ENCODE results near the gene CASP8AP2. TPM values are rescaled to one million over a fixed set of nuclear protein-coding genes. Genes with fewer than 3 reads are reported as not detected.

Gene CASP8AP2
- total and polyA plus RNA-seq, 12 donors, result 4.8 to 17.9 (median 9.0) TPM

DNA sequence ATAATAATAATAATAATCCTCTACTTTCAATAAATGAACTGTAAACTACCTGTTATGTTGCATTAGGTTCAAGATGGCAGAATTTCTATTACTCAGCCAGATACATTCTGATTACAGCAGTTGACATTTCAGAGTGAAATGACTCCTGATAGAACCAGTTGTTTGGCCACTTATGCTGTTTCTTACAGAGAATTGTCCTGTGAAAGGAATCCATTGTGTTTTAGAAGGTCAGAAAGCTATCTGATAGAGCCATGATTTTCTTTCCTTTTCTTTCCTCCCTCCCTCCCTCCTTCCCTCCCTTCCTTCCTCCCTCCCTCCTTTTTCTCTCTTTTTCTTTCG lies 81.2 kb downstream of the CASP8AP2 start:
- TF ChIP-seq, protein P1, sequence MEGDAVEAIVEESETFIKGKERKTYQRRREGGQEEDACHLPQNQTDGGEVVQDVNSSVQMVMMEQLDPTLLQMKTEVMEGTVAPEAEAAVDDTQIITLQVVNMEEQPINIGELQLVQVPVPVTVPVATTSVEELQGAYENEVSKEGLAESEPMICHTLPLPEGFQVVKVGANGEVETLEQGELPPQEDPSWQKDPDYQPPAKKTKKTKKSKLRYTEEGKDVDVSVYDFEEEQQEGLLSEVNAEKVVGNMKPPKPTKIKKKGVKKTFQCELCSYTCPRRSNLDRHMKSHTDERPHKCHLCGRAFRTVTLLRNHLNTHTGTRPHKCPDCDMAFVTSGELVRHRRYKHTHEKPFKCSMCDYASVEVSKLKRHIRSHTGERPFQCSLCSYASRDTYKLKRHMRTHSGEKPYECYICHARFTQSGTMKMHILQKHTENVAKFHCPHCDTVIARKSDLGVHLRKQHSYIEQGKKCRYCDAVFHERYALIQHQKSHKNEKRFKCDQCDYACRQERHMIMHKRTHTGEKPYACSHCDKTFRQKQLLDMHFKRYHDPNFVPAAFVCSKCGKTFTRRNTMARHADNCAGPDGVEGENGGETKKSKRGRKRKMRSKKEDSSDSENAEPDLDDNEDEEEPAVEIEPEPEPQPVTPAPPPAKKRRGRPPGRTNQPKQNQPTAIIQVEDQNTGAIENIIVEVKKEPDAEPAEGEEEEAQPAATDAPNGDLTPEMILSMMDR (IDR thresholded peaks at IDR 0.05), result no peak
- no peak for TF ChIP-seq POLR2A (IDR thresholded peaks at IDR 0.05)
- H3K9me3 ChIP-seq (replicated peaks in 1 of 3), result no peaks in the 10 kb centered on the region
- no peaks in the 10 kb centered on the region for H3K36me3 ChIP-seq (replicated peaks in 1 of 2)
- 41 to 61% (median 49%) methylated on average over 1 of the region's 1 CpG for WGBS, 4 donors
- no peak overlapping the region for H3K4me3 ChIP-seq
- no peak overlapping the region for H3K27ac ChIP-seq
- no peak for DNase-seq
- intact Hi-C loops (cut with DNase I), result no loop called here
- peaks cover 3% of the 10 kb centered on the region for H3K27me3 ChIP-seq
- H3K4me1 ChIP-seq (replicated peaks in 1 of 2), result no peaks in the 10 kb centered on the region

DNA sequence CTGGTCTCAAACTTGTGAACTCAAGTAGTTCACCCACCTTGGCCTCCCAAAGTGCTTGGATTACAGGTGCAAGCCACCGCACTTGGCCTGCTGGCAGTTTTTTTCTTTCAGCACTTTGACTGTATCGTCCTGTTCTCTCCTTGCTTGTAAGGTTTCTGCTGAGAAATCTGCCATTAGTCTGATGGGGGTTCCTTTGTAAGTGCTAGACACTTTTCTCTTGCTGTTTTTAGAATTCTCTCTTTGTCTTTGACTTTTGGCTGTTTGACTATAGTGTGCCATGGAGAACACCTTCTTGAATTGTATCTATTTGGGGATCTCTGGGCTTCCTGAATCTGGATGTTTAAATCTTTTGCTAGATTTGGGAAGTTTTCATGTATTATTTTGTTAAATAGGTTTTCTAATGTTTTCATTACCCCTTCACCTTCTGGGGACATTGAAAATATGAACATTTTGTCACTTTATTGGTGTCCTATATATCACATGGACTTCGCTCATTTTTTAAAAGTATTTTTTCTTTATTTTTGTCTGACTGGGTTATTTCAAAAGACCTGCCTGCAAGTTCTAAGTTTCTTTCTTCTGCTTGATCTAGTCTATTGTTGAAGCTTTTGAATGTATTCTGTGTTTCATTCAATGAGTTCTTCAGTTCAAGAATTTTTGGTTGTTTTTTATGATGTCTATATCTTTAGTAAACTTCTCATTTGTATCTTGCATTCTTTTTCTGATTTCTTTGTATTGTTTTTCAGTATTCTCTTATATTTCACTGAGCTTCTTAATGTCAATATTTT lies 86.6 kb downstream of the CASP8AP2 start:
- intact Hi-C loops (cut with DNase I), result no loop called here
- H3K4me1 ChIP-seq (replicated peaks in 1 of 2), result no peaks in the 10 kb centered on the region
- H3K27me3 ChIP-seq, result peaks cover 3% of the 10 kb centered on the region
- no peaks in the 10 kb centered on the region for H3K36me3 ChIP-seq (replicated peaks in 1 of 2)
- H3K4me3 ChIP-seq, result no peak overlapping the region
- 76 to 96% (median 87%) methylated on average over 3 of the region's 3 CpGs for WGBS, 4 donors
- no peak overlapping the region for H3K27ac ChIP-seq
- TF ChIP-seq POLR2A (IDR thresholded peaks at IDR 0.05), result no peak
- TF ChIP-seq, protein P1 (IDR thresholded peaks at IDR 0.05), result no peak
- H3K9me3 ChIP-seq (replicated peaks in 1 of 3), result no peaks in the 10 kb centered on the region
- DNase-seq, result no peak

DNA sequence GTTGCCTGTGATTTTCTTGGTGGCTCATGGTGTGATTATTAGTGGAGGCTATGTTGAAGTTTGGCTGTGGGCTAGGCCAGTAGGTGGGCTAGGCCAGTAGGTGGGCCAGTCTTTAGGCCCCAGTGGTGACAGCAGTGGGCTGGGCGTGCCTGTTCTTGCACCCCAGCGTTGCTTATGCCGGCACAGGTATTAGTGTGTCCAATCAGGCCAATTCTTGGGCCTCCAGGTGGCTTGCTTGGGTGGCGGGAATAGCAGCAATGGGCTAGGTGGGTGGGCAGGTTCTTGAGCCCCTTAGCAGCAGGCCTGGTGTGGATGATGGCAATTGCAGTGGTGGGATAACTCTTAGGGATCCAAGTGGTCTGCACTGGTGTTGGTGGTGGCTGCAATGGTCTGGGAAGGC lies 87.5 kb downstream of the CASP8AP2 start:
- no peak for TF ChIP-seq POLR2A (IDR thresholded peaks at IDR 0.05)
- TF ChIP-seq, protein P1 (IDR thresholded peaks at IDR 0.05), result no peak
- Histone ChIP-seq H3K27ac (no peak overlapping the region), H3K9me3 (replicated peaks in 1 of 3) (no peaks in the 10 kb centered on the region), H3K4me1 (replicated peaks in 1 of 2) (no peaks in the 10 kb centered on the region), H3K27me3 (peaks cover 8% of the 10 kb centered on the region), H3K4me3 (no peak overlapping the region), H3K36me3 (replicated peaks in 1 of 2) (no peaks in the 10 kb centered on the region)
- intact Hi-C loops (cut with DNase I), result no loop called here
- no peak for DNase-seq
- WGBS, 4 donors, result 90 to 92% (median 91%) methylated on average over 2 to 4 of the region's 4 CpGs; no CpG with 5 or more reads in 1 of the 4 donors

DNA sequence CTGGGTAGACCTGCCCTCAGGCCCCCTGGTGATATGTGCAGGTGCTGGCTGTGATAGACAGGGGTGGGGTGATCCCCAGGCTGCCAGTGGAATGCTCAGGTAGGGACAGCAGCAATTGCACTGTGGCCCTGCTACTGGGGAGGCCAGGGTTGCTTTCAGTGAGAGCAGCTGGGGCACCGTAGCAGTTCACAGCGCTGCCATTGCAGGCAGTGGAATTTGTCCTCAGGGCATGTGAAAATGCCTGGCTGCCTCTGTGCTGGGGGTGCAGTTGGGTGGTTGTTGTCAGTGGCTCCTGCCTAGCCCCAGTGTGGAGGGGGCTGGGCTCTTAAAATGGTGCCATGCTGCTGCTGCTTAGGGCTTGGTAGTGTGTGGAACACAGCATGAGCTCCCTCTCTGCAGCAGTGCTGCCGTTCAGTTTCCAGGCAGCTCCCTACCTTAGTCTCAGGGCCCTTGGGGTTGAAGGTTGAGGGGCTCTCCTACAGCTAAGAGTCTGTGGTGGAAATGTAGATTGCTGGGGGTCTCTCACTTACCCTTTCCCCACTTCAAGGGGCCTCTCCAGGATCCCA lies 88.2 kb downstream of the CASP8AP2 start:
- H3K27ac ChIP-seq, result no peak overlapping the region
- H3K4me3 ChIP-seq, result no peak overlapping the region
- no peak for DNase-seq
- H3K9me3 ChIP-seq (replicated peaks in 1 of 3), result no peaks in the 10 kb centered on the region
- WGBS, 4 donors, result 60 to 88% (median 84%) methylated on average over 3 of the region's 3 CpGs
- intact Hi-C loops (cut with DNase I), result no loop called here
- no peaks in the 10 kb centered on the region for H3K36me3 ChIP-seq (replicated peaks in 1 of 2)
- H3K27me3 ChIP-seq, result peaks cover 10% of the 10 kb centered on the region
- TF ChIP-seq, protein P1 (IDR thresholded peaks at IDR 0.05), result no peak
- no peak for TF ChIP-seq POLR2A (IDR thresholded peaks at IDR 0.05)
- no peaks in the 10 kb centered on the region for H3K4me1 ChIP-seq (replicated peaks in 1 of 2)

Small RNA genes lying within 50 kb of the gene (small RNA-seq; reads per million reads assigned to genes)
- gene DNAJC19P6 (0 reads per million in 2 donors), gene RF00019 (0 reads per million in 2 donors)

Other genes with a start within 250 kb of the CASP8AP2 start
- 10 to 100 TPM; 22.7 to 68.2 (median 44.7) TPM for gene LYRM2, start 191.1 kb upstream of the CASP8AP2 start, total RNA-seq
- gene LYRM2, start 191.1 kb upstream of the CASP8AP2 start, polyA plus RNA-seq, result 10 to 100 TPM; 10.2 to 97.7 (median 14.7) TPM
- gene MDN1, start 10.1 kb upstream of the CASP8AP2 start, total RNA-seq, result 10 to 100 TPM; 15.0 to 31.6 (median 27.4) TPM
- gene MDN1, start 10.1 kb upstream of the CASP8AP2 start, polyA plus RNA-seq, result 10 to 100 TPM; 20.1 to 74.1 (median 39.2) TPM
- gene GJA10, start 64.6 kb downstream of the CASP8AP2 start, total RNA-seq, result not detected
- not detected for gene GJA10, start 64.6 kb downstream of the CASP8AP2 start, polyA plus RNA-seq